Inflammatory macrophage treated with lipopolysaccharide for 1 hour (primary cell): ENCODE data around the gene AFF4.
"Not testable (repeated sequence)": the region's sequence is repeated elsewhere in the genome, so short reads cannot be mapped to it uniquely, and the experiment has no call there.

ENCODE experiments used
- DNase-seq, 2 donors: peaks; one replicate each; pipeline ENCODE4 v3.0.0-alpha.2; 2020 to 2022

AFF4 gene, protein sequence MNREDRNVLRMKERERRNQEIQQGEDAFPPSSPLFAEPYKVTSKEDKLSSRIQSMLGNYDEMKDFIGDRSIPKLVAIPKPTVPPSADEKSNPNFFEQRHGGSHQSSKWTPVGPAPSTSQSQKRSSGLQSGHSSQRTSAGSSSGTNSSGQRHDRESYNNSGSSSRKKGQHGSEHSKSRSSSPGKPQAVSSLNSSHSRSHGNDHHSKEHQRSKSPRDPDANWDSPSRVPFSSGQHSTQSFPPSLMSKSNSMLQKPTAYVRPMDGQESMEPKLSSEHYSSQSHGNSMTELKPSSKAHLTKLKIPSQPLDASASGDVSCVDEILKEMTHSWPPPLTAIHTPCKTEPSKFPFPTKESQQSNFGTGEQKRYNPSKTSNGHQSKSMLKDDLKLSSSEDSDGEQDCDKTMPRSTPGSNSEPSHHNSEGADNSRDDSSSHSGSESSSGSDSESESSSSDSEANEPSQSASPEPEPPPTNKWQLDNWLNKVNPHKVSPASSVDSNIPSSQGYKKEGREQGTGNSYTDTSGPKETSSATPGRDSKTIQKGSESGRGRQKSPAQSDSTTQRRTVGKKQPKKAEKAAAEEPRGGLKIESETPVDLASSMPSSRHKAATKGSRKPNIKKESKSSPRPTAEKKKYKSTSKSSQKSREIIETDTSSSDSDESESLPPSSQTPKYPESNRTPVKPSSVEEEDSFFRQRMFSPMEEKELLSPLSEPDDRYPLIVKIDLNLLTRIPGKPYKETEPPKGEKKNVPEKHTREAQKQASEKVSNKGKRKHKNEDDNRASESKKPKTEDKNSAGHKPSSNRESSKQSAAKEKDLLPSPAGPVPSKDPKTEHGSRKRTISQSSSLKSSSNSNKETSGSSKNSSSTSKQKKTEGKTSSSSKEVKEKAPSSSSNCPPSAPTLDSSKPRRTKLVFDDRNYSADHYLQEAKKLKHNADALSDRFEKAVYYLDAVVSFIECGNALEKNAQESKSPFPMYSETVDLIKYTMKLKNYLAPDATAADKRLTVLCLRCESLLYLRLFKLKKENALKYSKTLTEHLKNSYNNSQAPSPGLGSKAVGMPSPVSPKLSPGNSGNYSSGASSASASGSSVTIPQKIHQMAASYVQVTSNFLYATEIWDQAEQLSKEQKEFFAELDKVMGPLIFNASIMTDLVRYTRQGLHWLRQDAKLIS

GRCh38 chr5:132963171-132964104, at the start of gene AFF4:
Gene AFF4, minus strand, starts transcription at chr5:132963634. Its CDS starts 26,445 bp downstream, at chr5:132937189.
- peak; percentile 96 to 97 for DNase-seq

DNA sequence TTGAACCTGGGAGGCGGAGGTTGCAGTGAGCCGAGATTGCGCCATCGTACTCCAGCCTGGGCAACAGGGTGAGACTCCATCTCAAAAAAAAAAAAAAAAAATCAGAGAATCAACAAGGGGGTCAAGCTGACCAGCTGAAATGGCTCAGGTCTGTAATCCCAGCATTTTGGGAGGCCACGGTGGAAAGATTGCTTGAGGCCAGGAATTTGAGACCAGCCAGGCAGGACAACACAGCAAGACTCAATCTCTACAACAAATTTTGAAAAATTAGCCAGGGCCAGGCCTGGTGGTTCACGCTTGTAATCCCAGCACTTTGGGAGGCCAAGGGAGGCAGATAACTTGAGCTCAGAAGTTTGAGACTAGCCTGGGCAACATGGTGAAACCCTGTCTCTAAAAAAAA, 45.0 kb upstream of the AFF4 start:
- DNase-seq, result not testable (repeated sequence)

GRCh38 chr5:133006653-133007052, 43.2 kb upstream of the AFF4 start:
- no peak for DNase-seq

- DNase-seq, result no peak
Observed at GRCh38 chr5:132999246-132999645, 35.8 kb upstream of the AFF4 start.

- DNase-seq, result peak; percentile 51 to 69
Observed at GRCh38 chr5:132998556-132998955, 35.1 kb upstream of the AFF4 start.

DNA sequence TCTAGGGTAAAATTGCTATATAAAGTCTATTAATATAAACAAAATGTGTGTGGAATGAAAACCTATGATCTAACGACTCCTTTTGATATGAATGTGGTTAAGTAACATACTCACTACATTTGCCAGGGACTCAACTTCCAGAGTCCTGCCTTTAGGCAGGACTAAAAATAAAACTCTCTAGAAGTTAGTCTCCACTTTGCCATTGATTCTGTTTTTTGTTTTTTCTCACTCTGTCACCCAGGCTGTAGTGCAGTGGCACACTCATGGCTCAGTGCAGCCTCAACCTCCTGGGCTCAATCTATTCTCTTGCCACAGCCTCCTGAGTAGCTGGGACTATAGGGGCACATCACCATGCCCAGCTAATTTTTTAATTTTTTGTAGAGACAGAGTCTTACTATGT, 32.9 kb upstream of the AFF4 start:
- DNase-seq, result no peak

GRCh38 chr5:132987531-132988408, 24.3 kb upstream of the AFF4 start:
- DNase-seq, result no peak

GRCh38 chr5:132982971-132983370, 19.5 kb upstream of the AFF4 start:
- DNase-seq, result not testable (repeated sequence)

- DNase-seq, result peak in 1 of 2 donors; percentile 21
Observed at GRCh38 chr5:132981288-132981687, 17.9 kb upstream of the AFF4 start.

DNA sequence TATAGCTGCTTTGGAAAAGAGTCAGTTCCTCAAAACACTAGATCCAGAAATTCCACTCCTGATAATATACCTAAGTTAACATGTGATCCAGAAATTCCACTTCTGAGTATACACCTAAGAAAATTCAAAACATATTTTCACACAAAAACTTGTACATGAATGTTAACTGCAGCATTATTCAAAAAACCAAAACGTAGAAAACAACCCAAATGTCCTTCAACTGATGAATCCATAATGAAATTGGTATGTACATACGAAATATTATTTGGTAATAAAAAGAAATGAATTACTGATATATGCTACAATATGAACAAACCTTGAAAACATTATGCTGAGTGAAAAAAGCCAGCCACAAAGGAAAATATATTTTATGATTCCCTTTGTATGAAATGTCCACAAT, 16.5 kb upstream of the AFF4 start:
- no peak for DNase-seq

DNA sequence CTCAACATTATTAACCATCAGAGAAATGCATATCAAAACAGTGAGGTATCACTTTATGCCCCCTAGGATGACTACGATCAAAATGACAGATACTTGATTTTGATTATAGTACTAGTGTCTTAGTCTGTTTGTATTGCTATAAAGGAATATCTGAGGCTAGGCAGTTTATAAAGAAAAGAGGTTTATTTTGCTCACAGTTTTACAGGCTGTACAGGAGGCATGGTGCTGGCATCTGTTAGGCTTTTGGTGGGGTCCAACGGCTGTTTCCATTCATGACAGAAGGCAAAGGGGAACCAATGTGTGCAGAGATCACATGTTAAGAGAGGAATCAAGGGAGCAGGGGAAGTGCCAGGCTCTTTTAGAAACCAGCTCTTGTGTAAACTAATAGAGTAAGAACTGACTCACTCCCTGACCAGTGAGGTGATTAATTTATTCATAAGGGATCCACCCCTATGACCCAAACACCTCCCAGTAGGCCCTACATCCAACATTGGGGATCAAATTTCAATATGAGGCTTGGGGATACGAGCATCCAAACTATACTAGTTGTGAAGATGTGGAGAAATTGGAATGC, 16.0 kb upstream of the AFF4 start:
- peak; percentile 85 to 90 for DNase-seq

DNA sequence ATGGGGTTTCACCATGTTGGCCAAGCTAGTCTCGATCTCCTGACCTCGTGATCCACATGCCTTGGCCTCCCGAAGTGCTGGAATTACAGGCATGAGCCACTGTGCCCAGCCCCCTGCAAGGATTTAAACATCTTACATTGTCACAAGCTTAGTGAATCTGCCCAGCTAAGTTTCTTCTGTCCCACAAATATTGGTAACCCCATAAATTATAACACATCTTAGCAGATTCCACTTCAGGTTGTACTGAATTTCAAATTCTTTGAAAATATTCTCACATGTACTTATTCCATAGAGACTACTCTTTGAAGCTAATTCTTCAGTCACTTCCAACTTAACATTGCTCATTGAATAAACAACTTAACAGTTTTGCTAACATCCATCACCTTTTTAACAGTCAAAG, 13.4 kb upstream of the AFF4 start:
- no peak for DNase-seq

DNA sequence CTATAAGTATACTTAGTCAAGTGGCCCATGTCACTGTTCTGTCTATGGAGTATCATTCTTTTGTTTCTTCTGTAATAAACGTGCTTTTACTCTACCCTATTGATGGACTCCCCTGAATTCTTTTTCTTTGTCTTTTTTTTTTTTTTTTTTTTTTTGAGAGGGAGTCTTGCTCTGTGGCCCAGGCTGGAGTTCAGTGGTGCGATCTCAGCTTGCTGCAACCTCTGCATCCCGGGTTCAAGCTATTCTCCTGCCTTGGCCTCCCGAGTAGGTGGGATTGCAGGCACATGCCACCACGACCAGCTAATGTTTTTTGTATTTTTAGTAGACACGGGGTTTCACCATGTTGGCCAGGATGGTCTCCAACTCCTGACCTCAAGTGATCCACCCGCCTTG, 9.0 kb upstream of the AFF4 start:
- DNase-seq, result not testable (repeated sequence)

DNA sequence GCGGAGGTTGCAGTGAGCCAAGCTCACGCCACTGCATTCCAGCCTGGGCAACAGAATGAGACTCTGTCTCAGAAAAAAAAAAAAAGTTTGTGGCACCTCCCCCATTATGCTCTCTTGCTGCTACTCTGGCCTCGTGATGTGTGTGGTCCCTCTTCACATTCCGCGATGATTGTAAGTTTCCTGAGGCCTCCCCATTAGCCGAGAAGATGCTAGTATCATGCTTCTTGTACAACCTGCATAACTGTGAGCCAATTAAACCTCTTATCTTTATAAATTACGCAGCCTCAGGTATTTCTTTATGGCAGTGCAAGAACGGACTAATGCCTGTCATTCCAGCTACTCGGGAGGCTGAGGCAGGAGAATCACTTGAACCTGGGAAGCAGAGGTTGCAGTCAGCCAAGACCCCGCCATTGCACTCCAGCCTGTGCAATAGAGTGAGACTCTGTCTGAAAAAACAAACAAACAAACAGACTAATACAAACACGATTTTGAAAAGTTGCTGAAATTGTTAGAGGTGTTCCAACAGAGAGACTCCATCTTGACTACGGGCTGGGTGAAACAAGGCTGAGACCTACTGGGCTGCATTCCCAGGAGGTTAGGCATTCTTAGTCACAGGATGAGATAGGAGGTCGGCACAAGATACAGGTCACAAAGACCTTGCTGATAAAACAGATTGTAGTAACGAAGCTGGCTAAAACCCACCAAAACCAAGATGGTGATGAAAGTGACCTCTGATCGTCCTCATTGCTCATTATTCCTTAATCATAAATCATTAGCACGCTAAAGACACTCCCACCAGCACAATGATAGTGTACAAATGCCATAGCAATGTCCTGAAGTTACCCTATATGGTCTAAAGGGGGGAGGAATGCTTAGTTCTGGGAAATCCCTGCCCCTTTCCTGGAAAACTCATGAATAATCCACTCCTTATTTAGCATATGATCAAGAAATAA, 8.3 kb upstream of the AFF4 start:
- DNase-seq, result no peak

DNA sequence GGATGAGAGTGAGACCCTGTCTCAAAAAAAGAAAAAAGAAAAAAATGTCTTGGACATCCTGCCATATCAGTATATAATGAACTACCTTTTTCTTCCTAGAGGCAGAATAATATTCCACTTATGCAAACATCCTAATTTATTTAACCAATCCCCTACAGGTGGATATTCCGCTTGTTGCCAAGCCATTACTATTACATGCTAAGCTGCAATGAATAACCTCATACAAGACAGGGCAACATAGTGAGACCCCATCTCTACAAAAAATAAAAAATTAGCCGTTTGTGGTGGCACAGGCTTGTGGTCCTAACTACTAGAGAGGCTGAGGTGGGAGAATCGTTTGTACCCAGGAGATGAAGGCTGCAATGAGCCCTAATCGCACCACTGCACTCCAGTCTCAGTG, 1.7 kb upstream of the AFF4 start:
- no peak for DNase-seq

GRCh38 chr5:132962429-132963021, 909 bp downstream of the AFF4 start:
- peak; percentile 39 to 74 for DNase-seq

GRCh38 chr5:132961887-132962286, 1.5 kb downstream of the AFF4 start:
- no peak for DNase-seq

DNA sequence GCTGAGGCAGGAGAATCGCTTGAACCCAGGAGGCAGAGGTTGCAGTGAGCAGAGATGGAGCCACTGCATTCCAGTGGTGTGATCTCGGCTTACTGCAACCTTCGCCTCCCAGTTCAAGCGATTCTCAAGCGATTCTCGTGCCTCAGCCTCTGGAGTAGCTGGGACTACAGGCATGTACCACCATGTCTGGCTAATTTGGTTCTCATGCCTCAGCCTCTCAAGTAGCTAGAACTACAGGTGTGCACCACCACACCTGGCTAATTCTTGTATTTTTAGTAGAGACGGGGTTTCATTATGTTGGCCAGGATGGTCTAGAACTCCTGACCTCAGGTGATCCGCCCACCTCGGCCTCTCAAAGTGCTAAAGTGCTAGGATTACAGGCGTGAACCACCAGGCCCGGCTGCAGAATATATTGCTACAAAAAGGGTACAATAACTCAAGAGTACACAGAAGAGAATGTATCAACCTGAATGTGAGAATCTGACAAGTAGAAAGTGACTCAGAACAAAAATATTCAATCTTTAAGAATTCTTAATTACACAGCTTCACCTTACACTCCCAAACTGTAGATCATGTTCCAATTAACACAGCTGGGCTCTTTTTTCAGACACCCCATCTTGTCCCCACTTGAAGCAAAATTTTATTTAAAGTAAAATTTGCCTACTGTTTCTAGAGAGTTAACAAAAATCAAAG, 2.2 kb downstream of the AFF4 start:
- not testable (repeated sequence) for DNase-seq
